ENCODE measurements around the gene STKLD1. TPM values are rescaled to one million over a fixed set of nuclear protein-coding genes. Genes with fewer than 3 reads are reported as not detected.
A peak's percentile ranks its signal among the peaks of the same experiment; 100 is the strongest.

Gene STKLD1
- total and polyA plus RNA-seq, 9 of the 15 experiments (the other 6 are each of a cell fraction or from before 2014, with no cell fraction given) = 0.10 to 0.65 (median 0.33) TPM; not detected in 2

DNA sequence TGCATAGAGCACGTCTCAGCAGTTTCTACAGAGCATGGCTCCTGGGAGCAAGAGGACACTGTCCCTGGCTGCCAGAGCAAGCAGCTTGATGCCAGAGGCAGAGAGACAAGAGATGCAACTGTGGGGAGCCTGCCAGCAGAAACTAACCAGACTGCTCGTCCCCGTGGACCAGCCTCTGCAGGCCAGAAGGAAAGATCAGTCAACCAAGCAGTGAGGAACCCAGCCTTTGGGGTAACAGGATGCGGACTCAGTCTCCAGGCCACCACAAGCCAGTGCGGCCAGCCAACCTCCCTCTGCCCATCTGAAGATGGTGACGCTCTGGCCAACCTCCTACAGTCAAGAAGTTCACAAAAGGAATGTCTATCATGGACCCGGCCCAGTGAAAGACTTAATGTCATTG lies 4.0 kb upstream of the STKLD1 start:
- DNase-seq (ENCODE audit: extremely low read depth in 1 of 4, low spot score in 3 of 4) = no peak
- Histone ChIP-seq H3K36me3 (ENCODE audit: control insufficient read depth, insufficient read depth, low read length) (peaks cover 70% of the 10 kb centered on the region), H3K4me2 (ENCODE audit: insufficient read depth, low read length) (peak overlapping the region; percentile 45; the same call in 1 of the 2 replicates), H3K79me2 (ENCODE audit: control insufficient read depth, insufficient read depth, low read length) (peaks cover 95% of the 10 kb centered on the region), H3K9ac (ENCODE audit: insufficient read depth in 1 of 2, low read depth in 2 of 2, low read length in 2 of 2) (peak overlapping the region; percentile 18 to 74; a peak in 3 of 4 replicates), H3K27ac (ENCODE audit: extremely low read depth, low read depth, low read length) (no peak overlapping the region), H3K9me3 (replicated peaks; ENCODE audit: control insufficient read depth, insufficient read depth, low read depth, low read length) (no peaks in the 10 kb centered on the region), H3K9me1 (ENCODE audit: control insufficient read depth, insufficient read depth, low read length) (peaks cover 34% of the 10 kb centered on the region), H3K4me1 (replicated peaks in 1 of 2; ENCODE audit: control insufficient read depth in 2 of 2, insufficient read depth in 2 of 2, low read length in 2 of 2) (peaks cover 33 to 45% of the 10 kb centered on the region in 2 experiments; a peak in 4 of 5 replicates), H2AFZ (ENCODE audit: low read depth, low read length) (no peak overlapping the region), H3K4me3 (no peak overlapping the region), H4K20me1 (replicated peaks; ENCODE audit: control insufficient read depth, insufficient read depth, low read length) (peaks cover 66% of the 10 kb centered on the region), H3K27me3 (ENCODE audit: control insufficient read depth in 2 of 2, insufficient read depth in 2 of 2, low read length in 2 of 2) (no peaks in the 10 kb centered on the region)
- no TSS peak for BruUV-seq (replicated peaks)
- in situ Hi-C loops (cut with MboI) = no loop called here
- POLR2A ChIA-PET = interaction anchor here (0.7 to 8.5 kb wide), 8 partner anchors 7 to 116 kb away, joined by 3 to 109 read pairs (median 7); partner anchors contain the start of genes MED22, RPL7A, SLC2A6 and SURF1
- FAIRE-seq = no peak
- CTCF ChIA-PET (ENCODE audit: low intra/inter-chr PET ratio) = no interaction called here
- WGBS (ENCODE audit: insufficient coverage, low coverage, missing lambda C conversion rate) = 88% methylated on average over 7 of the region's 7 CpGs
- TF ChIP-seq, protein P1, sequence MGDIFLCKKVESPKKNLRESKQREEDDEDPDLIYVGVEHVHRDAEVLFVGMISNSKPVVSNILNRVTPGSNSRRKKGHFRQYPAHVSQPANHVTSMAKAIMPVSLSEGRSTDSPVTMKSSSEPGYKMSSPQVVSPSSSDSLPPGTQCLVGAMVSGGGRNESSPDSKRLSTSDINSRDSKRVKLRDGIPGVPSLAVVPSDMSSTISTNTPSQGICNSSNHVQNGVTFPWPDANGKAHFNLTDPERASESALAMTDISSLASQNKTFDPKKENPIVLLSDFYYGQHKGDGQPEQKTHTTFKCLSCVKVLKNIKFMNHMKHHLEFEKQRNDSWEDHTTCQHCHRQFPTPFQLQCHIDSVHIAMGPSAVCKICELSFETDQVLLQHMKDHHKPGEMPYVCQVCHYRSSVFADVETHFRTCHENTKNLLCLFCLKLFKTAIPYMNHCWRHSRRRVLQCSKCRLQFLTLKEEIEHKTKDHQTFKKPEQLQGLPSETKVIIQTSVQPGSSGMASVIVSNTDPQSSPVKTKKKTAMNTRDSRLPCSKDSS (IDR thresholded peaks at IDR 0.05; ENCODE audit: low read depth, partially characterized antibody) = no peak
- TF ChIP-seq GABPB1 (CRISPR knock-in tag; IDR thresholded peaks at IDR 0.05) = peak; percentile 21; the same call in 1 of the 2 replicates
- TF ChIP-seq RBFOX2 (IDR thresholded peaks at IDR 0.05; ENCODE audit: low read depth, low read length) = no peak
- TF ChIP-seq PCBP1 (IDR thresholded peaks at IDR 0.05; ENCODE audit: low read depth, low read length, poor library complexity, severe bottlenecking) = no peak
- TF ChIP-seq CBX5 (IDR thresholded peaks at IDR 0.05; ENCODE audit: borderline replicate concordance, low read depth) = no peak
- TF ChIP-seq ZNF766 (CRISPR knock-in tag; conservative IDR thresholded peaks at IDR 0.05) = no peak
- TF ChIP-seq ZBTB1 (CRISPR knock-in tag; IDR thresholded peaks at IDR 0.05; ENCODE audit: borderline replicate concordance, low read depth) = 0 out of 2 replicates have a peak, but pooled peaks have one; percentile 11
- TF ChIP-seq, protein P2, sequence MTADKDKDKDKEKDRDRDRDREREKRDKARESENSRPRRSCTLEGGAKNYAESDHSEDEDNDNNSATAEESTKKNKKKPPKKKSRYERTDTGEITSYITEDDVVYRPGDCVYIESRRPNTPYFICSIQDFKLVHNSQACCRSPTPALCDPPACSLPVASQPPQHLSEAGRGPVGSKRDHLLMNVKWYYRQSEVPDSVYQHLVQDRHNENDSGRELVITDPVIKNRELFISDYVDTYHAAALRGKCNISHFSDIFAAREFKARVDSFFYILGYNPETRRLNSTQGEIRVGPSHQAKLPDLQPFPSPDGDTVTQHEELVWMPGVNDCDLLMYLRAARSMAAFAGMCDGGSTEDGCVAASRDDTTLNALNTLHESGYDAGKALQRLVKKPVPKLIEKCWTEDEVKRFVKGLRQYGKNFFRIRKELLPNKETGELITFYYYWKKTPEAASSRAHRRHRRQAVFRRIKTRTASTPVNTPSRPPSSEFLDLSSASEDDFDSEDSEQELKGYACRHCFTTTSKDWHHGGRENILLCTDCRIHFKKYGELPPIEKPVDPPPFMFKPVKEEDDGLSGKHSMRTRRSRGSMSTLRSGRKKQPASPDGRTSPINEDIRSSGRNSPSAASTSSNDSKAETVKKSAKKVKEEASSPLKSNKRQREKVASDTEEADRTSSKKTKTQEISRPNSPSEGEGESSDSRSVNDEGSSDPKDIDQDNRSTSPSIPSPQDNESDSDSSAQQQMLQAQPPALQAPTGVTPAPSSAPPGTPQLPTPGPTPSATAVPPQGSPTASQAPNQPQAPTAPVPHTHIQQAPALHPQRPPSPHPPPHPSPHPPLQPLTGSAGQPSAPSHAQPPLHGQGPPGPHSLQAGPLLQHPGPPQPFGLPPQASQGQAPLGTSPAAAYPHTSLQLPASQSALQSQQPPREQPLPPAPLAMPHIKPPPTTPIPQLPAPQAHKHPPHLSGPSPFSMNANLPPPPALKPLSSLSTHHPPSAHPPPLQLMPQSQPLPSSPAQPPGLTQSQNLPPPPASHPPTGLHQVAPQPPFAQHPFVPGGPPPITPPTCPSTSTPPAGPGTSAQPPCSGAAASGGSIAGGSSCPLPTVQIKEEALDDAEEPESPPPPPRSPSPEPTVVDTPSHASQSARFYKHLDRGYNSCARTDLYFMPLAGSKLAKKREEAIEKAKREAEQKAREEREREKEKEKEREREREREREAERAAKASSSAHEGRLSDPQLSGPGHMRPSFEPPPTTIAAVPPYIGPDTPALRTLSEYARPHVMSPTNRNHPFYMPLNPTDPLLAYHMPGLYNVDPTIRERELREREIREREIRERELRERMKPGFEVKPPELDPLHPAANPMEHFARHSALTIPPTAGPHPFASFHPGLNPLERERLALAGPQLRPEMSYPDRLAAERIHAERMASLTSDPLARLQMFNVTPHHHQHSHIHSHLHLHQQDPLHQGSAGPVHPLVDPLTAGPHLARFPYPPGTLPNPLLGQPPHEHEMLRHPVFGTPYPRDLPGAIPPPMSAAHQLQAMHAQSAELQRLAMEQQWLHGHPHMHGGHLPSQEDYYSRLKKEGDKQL (CRISPR knock-in tag; IDR thresholded peaks at IDR 0.05; ENCODE audit: borderline replicate concordance) = 0 out of 2 replicates have a peak, but pooled peaks have one; percentile 33
- intact Hi-C loops (cut with micrococcal nuclease) = no loop called here
- no peak for ATAC-seq

Data from K562 (cell line).